GM18873 (cell line): Measurements from ENCODE around the gene BMERB1.
"Not testable (repeated sequence)": the region's sequence is repeated elsewhere in the genome, so short reads cannot be mapped to it uniquely, and the experiment has no call there.

Experiments used
- ATAC-seq: cut with Tn5 transposase; IDR thresholded peaks from one replicate; pipeline ENCODE4 v1.9.1; 2021; ENCODE audit warnings: mild to moderate bottlenecking, moderate library complexity, moderate number of reproducible peaks; ENCODE audit not compliant: unreplicated experiment, low FRiP score

Gene BMERB1

GRCh38 chr16:15434425-15435215, at the start of gene BMERB1:
BMERB1 (plus strand) TSS chr16:15434588; CDS start chr16:15434654, 66 bp downstream.
- no peak for ATAC-seq

GRCh38 chr16:15388060-15388459, 46.3 kb upstream of the BMERB1 start:
- ATAC-seq = not testable (repeated sequence)

- not testable (repeated sequence) for ATAC-seq
Measured at GRCh38 chr16:15389916-15390315, 44.5 kb upstream of the BMERB1 start.

GRCh38 chr16:15393025-15393424, 41.4 kb upstream of the BMERB1 start:
- ATAC-seq = not testable (repeated sequence)

GRCh38 chr16:15395631-15396508, 38.5 kb upstream of the BMERB1 start, which contains the start of gene MPV17L:
MPV17L (plus strand) TSS chr16:15395754; CDS start chr16:15395898, 144 bp downstream.
- not testable (repeated sequence) for ATAC-seq

- not testable (repeated sequence) for ATAC-seq
Measured at GRCh38 chr16:15396509-15396829, 37.9 kb upstream of the BMERB1 start.

- no peak for ATAC-seq
Measured at GRCh38 chr16:15396948-15397594, 37.3 kb upstream of the BMERB1 start.

GRCh38 chr16:15398618-15399316, 35.6 kb upstream of the BMERB1 start:
- ATAC-seq = no peak

- ATAC-seq = no peak
Measured at GRCh38 chr16:15399317-15399716, 35.1 kb upstream of the BMERB1 start.

- ATAC-seq = not testable (repeated sequence)
Measured at GRCh38 chr16:15400314-15400713, 34.1 kb upstream of the BMERB1 start.

GRCh38 chr16:15401972-15402371, 32.4 kb upstream of the BMERB1 start:
- no peak for ATAC-seq

- no peak for ATAC-seq
Measured at GRCh38 chr16:15403392-15403995, 30.9 kb upstream of the BMERB1 start.

GRCh38 chr16:15404091-15404490, 30.3 kb upstream of the BMERB1 start:
- not testable (repeated sequence) for ATAC-seq

GRCh38 chr16:15404792-15405191, 29.6 kb upstream of the BMERB1 start:
- ATAC-seq = no peak

GRCh38 chr16:15407756-15408155, 26.6 kb upstream of the BMERB1 start:
- ATAC-seq = not testable (repeated sequence)

GRCh38 chr16:15409476-15409875, 24.9 kb upstream of the BMERB1 start:
- not testable (repeated sequence) for ATAC-seq

- no peak for ATAC-seq
Measured at GRCh38 chr16:15415511-15415985, 18.8 kb upstream of the BMERB1 start.

GRCh38 chr16:15417197-15417596, 17.2 kb upstream of the BMERB1 start:
- ATAC-seq = no peak

GRCh38 chr16:15418206-15418605, 16.2 kb upstream of the BMERB1 start:
- no peak for ATAC-seq

GRCh38 chr16:15421696-15422095, 12.7 kb upstream of the BMERB1 start:
- ATAC-seq = not testable (repeated sequence)
